GM12878 (cell line): ENCODE data around the gene TMC7. TPM values are rescaled to one million over a fixed set of nuclear protein-coding genes. Genes with fewer than 3 reads are reported as not detected.

Experiments used
- ATAC-seq: fragments of 200-7000 bp; cut with Tn5 transposase; 3 replicates; pipeline ENCODE4 v1.9.1; 2020; ENCODE audit warnings: mild to moderate bottlenecking, moderate library complexity
- BruUV-seq: library from RNA; stranded (reverse); fragments of 400-500 nt; replicated peaks from 2 replicates; lab custom pipeline; 2021; lab: Mats Ljungman, UMichigan
- CTCF ChIA-PET: fragments of 300-600 bp; sonication (Branson Sonifier 250); formaldehyde crosslinking; extraction: SDS; loops from one replicate; lab custom pipeline; 2021; ENCODE audit warnings: inconsistent platforms; lab: Yijun Ruan, JAX
- POLR2A ChIA-PET: fragments of 350-600 bp; formaldehyde crosslinking; extraction: SDS; loops from one replicate; lab custom pipeline; 2021; ENCODE audit warnings: inconsistent platforms; lab: Charles Lee
- RAD21 ChIA-PET: fragments of 300-600 bp; sonication (Branson Sonifier 250); formaldehyde crosslinking; loops from one replicate; lab custom pipeline; 2023; ENCODE audit warnings: antibody characterized with exemption; ENCODE audit not compliant: unreplicated experiment; lab: Charles Lee
- SMC1A ChIA-PET: fragments of 300-600 bp; sonication (Branson Sonifier 250); formaldehyde crosslinking; loops from one replicate; lab custom pipeline; 2023; ENCODE audit not compliant: unreplicated experiment, uncharacterized antibody; lab: Charles Lee
- DNase-seq: peaks from one replicate; pipeline ENCODE4 v3.0.0-alpha.2; 2011; ENCODE audit warnings: low read depth, low spot score
- FAIRE-seq: peaks from 3 replicates; lab custom pipeline; 2011; peaks lifted over from hg19 to GRCh38; lab: Jason Lieb, UNC
- H2AFZ ChIP-seq: 2 replicates; pipeline ENCODE4 v1.6.0; 2011; ENCODE audit warnings: low read depth, low read length, control low read depth; ENCODE audit not compliant: control insufficient read depth
- H3K27ac ChIP-seq: 2 replicates; pipeline ENCODE4 v1.5.1; 2011; ENCODE audit warnings: control low read depth; ENCODE audit not compliant: control insufficient read depth, insufficient read depth
- H3K27me3 ChIP-seq, 2 experiments: replicated peaks in 1 of 2; 2 replicates each; pipeline versions ENCODE4 v1.6.0 to v1.6.1; 2011; ENCODE audit warnings: low read length in 1 of 2; ENCODE audit not compliant: control insufficient read depth in 2 of 2, insufficient read depth in 2 of 2
- H3K36me3 ChIP-seq, 2 experiments: 2 replicates each; pipeline ENCODE4 v1.5.1; 2011; ENCODE audit warnings: low read length in 1 of 2; ENCODE audit not compliant: control insufficient read depth in 2 of 2, insufficient read depth in 2 of 2
- H3K4me1 ChIP-seq: 2 replicates; pipeline ENCODE4 v1.6.1; 2011; ENCODE audit warnings: mild to moderate bottlenecking, low read length, moderate library complexity, mixed read lengths; ENCODE audit not compliant: control insufficient read depth, insufficient read depth
- H3K4me2 ChIP-seq: 2 replicates; pipeline ENCODE4 v1.6.0; 2011; ENCODE audit warnings: control low read depth; ENCODE audit not compliant: control insufficient read depth, insufficient read depth
- H3K4me3 ChIP-seq: fragments of 200-600 bp; sonication (generic); 2 replicates; pipeline ENCODE4 v1.5.1; 2016
- H3K79me2 ChIP-seq: 2 replicates; pipeline ENCODE4 v1.6.0; 2011; ENCODE audit warnings: low read length; ENCODE audit not compliant: control insufficient read depth, insufficient read depth
- H3K9ac ChIP-seq: 2 replicates; pipeline ENCODE4 v1.8.0; 2011; ENCODE audit warnings: low read length, control low read depth, mixed read lengths; ENCODE audit not compliant: control insufficient read depth, insufficient read depth
- H3K9me3 ChIP-seq: replicated peaks from 3 replicates; pipeline ENCODE4 v1.5.1; 2011; ENCODE audit warnings: mild to moderate bottlenecking, low read length; ENCODE audit not compliant: control insufficient read depth, insufficient read depth
- H4K20me1 ChIP-seq: 2 replicates; pipeline ENCODE4 v1.6.0; 2011; ENCODE audit not compliant: control insufficient read depth, insufficient read depth
- ASH2L ChIP-seq: fragments of 300-600, 200-600 bp; sonication (generic); IDR thresholded peaks from 2 replicates; pipeline ENCODE4 v1.6.1; 2017; ENCODE audit warnings: low read depth, mild to moderate bottlenecking, borderline replicate concordance
- BMI1 ChIP-seq: fragments of 450-650 bp; IDR thresholded peaks from 2 replicates; pipeline ENCODE4 v1.6.1; 2016; ENCODE audit warnings: mild to moderate bottlenecking, moderate library complexity, borderline replicate concordance
- CEBPB ChIP-seq, 2 experiments: fragments of 150-350 bp in 1 of 2; IDR thresholded peaks; 2 replicates each; pipeline ENCODE4 v1.6.1; 2012 to 2014; ENCODE audit warnings: low read depth in 2 of 2, low read length in 2 of 2, borderline replicate concordance in 1 of 2, inconsistent platforms in 1 of 2
- DPF2 ChIP-seq: fragments of 450-650 bp; IDR thresholded peaks from 2 replicates; pipeline ENCODE4 v1.6.1; 2017; ENCODE audit warnings: mild to moderate bottlenecking
- HDAC2 ChIP-seq: fragments of 200-600 bp; sonication (generic); IDR thresholded peaks from 2 replicates; pipeline ENCODE4 v1.6.1; 2017
- IKZF1 ChIP-seq: fragments of 450-650 bp; conservative IDR thresholded peaks from 2 replicates; pipeline ENCODE4 v1.6.1; 2017; ENCODE audit warnings: antibody characterized with exemption, mild to moderate bottlenecking
- MTA2 ChIP-seq: fragments of 450-650 bp; IDR thresholded peaks from 2 replicates; pipeline ENCODE4 v1.6.1; 2016; ENCODE audit warnings: low read depth, mild to moderate bottlenecking, moderate library complexity
- NFXL1 ChIP-seq: fragments of 450-650 bp; IDR thresholded peaks from 2 replicates; pipeline ENCODE4 v1.6.1; 2017; ENCODE audit warnings: antibody characterized with exemption, mild to moderate bottlenecking, borderline replicate concordance
- NR2C1 ChIP-seq: fragments of 450-650 bp; IDR thresholded peaks from 2 replicates; pipeline ENCODE4 v1.6.1; 2017; ENCODE audit warnings: antibody characterized with exemption, mild to moderate bottlenecking, moderate library complexity
- RAD21 ChIP-seq: IDR thresholded peaks from 2 replicates; pipeline ENCODE4 v1.6.1; 2011; ENCODE audit warnings: mild to moderate bottlenecking, low read depth, low read length, moderate library complexity; ENCODE audit not compliant: insufficient read depth
- RB1 ChIP-seq: fragments of 450-650 bp; formaldehyde crosslinking; IDR thresholded peaks from 2 replicates; pipeline ENCODE4 v1.6.1; 2017; ENCODE audit warnings: mild to moderate bottlenecking, borderline replicate concordance
- RBBP5 ChIP-seq: fragments of 200-600 bp; sonication (generic); conservative IDR thresholded peaks from 2 replicates; pipeline ENCODE4 v1.6.1; 2016
- SIN3A ChIP-seq: IDR thresholded peaks from 2 replicates; pipeline ENCODE4 v1.6.1; 2012; ENCODE audit warnings: low read depth, low read length, improper control_type of control experiment
- TBL1XR1 ChIP-seq: IDR thresholded peaks from 2 replicates; pipeline ENCODE4 v1.6.1; 2012; ENCODE audit warnings: low read depth, low read length, improper control_type of control experiment
- WRNIP1 ChIP-seq: IDR thresholded peaks from 2 replicates; pipeline ENCODE4 v1.6.1; 2011; ENCODE audit warnings: low read depth, low read length, improper control_type of control experiment, borderline replicate concordance
- ZSCAN29 ChIP-seq: fragments of 450-650 bp; IDR thresholded peaks from 2 replicates; pipeline ENCODE4 v1.6.1; 2017; ENCODE audit warnings: mild to moderate bottlenecking, moderate library complexity
- WGBS: methylation state at CpG from one replicate; pipeline ENCODE4 v1.1.6; 2016; ENCODE audit warnings: low lambda C conversion rate; ENCODE audit not compliant: insufficient replicate concordance, insufficient coverage; ENCODE audit errors: missing lambda C conversion rate; 5-methylcytosine and 5-hydroxymethylcytosine counted together
- in situ Hi-C: fragments of 300-500 bp; cut with MboI; formaldehyde crosslinking; loops from 9 replicates; pipeline ENCODE4 v1.14.3; 2018; ENCODE audit warnings: mixed read lengths
- intact Hi-C: fragments of 100-400 bp; cut with micrococcal nuclease; formaldehyde crosslinking; loops from one replicate; pipeline ENCODE4 v1.14.2; 2022; ENCODE audit not compliant: unreplicated experiment
- polyA plus RNA-seq, 11 experiments: library from polyadenylated mRNA; depleted of rRNA in 4 of 11; unstranded in 6 of 11; stranded (reverse) in 5 of 11; fragments of >200 nt; fragmentation: Nextera tagmentation in 4 of 11; fragmentation: Illumina TruSeq in 1 of 11; extraction: Ambion mirVana in 4 of 11; extraction: Trizol in 1 of 11; gene quantifications; 1 replicate in 1 of 11; 2 replicates in 10 of 11; pipeline versions ENCODE4 v1.2.1 to v1.2.3, GENCODE V29; 2011 to 2016; ENCODE audit warnings: inconsistent platforms in 2 of 11, missing spikeins in 2 of 11, low read depth in 1 of 11
- total RNA-seq, 4 experiments: library from RNA; depleted of rRNA in 3 of 4; stranded (reverse); fragments of >200 nt in 3 of 4; fragmentation: Illumina TruSeq in 1 of 4; extraction: Trizol in 1 of 4; gene quantifications; 2 replicates each; pipeline versions ENCODE4 v1.2.1 to v1.2.3, GENCODE V29; 2013 to 2021
- TF ChIP-seq, protein P1 (sequence below): IDR thresholded peaks from 2 replicates; pipeline ENCODE4 v1.6.1; 2012; ENCODE audit warnings: low read depth, low read length, improper control_type of control experiment
- TF ChIP-seq, protein P2 (sequence below): IDR thresholded peaks from 2 replicates; pipeline ENCODE4 v1.6.1; 2011; ENCODE audit warnings: low read depth, mild to moderate bottlenecking, low read length, moderate library complexity, borderline replicate concordance; ENCODE audit errors: extremely low read depth
- TF ChIP-seq, protein P3 (sequence below): IDR thresholded peaks from 2 replicates; pipeline ENCODE4 v1.6.1; 2012; ENCODE audit warnings: low read depth, low read length, improper control_type of control experiment
- TF ChIP-seq, protein P4 (sequence below), 3 experiments: IDR thresholded peaks in 2 of 3; conservative IDR thresholded peaks in 1 of 3; 2 replicates each; pipeline ENCODE4 v1.5.1; 2011; ENCODE audit warnings: low read depth in 3 of 3, low read length in 3 of 3, mild to moderate bottlenecking in 3 of 3, control low read depth in 2 of 3, moderate library complexity in 2 of 3, inconsistent platforms in 1 of 3, mixed read lengths in 1 of 3; ENCODE audit not compliant: control insufficient read depth in 2 of 3, insufficient read depth in 1 of 3; ENCODE audit errors: extremely low read depth in 1 of 3

The TMC7 gene
- total and polyA plus RNA-seq, 10 of the 15 experiments (the other 5 are each of a cell fraction or from before 2014, with no cell fraction given), result 0.15 TPM; not detected in 9

DNA sequence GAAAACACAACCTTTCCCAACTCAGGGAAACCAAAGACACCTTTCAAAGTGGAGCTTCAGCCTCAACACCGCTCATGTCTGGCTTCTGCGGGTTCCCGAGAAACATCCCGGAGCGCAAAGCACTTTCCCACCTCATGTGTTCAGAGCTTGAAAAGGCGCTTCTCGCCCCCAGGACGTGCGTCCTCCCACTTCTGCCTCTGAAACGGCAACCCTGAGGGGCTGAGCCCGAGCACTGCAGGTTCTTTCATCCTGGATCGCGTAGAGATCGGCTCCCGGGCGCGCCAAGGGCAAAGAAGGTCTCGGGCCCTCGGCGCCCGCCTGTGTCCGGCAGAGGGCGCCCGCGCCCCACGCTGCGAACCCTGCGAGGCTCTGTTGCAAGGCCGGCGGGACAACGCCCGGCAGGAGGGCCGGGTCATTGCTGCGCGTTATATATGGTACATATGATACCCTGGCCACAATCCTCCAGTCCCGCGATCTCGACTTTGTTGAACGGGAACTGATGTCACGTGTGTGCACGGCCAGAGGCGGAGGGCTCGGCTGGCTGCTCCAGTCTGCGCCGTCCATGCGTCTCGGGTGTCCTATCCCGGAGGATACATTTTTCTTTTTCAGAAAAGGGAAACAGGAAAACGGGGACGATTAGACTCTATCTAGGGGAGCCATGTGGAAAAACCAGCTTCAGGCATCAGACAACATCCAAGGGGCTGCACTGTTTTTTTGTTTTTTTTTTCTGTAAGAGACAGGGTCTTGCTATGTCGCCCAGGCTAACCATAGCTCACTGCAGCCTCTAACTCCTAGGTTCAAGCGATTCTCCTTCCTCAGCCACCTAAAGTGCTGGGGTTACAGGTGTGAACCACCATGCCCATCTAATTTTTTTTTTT lies 102.8 kb downstream of the TMC7 start:
- H3K4me2 ChIP-seq, result peak overlapping the region; percentile 89
- BruUV-seq, result no TSS peak
- no peaks in the 10 kb centered on the region; the same call in 2 of the 3 replicates for H3K9me3 ChIP-seq
- in situ Hi-C loops (loop anchor here (5.0 kb wide), 1 partner anchor 291 kb away; no protein-coding TSS in a partner anchor), intact Hi-C loops (loop anchor here (1.0 to 5.0 kb wide), 5 partner anchors 41 to 416 kb away; no protein-coding TSS in a partner anchor)
- no peak overlapping the region for H3K27ac ChIP-seq
- ChIA-PET CTCF (interaction anchor here (0.6 to 5.6 kb wide), 40 partner anchors 7 to 462 kb away, joined by 3 to 80 read pairs (median 4); partner anchors contain the start of genes CLEC19A and COQ7), SMC1A (interaction anchor here (0.6 to 4.2 kb wide), 25 partner anchors 9 to 419 kb away, joined by 3 to 59 read pairs (median 4); no protein-coding TSS in a partner anchor), RAD21 (interaction anchor here (0.8 to 4.1 kb wide), 11 partner anchors 9 to 416 kb away, joined by 3 to 35 read pairs (median 4); no protein-coding TSS in a partner anchor), POLR2A (interaction anchor here (0.6 to 1.1 kb wide), 3 partner anchors 8 to 416 kb away, joined by 3 to 5 read pairs (median 3); no protein-coding TSS in a partner anchor)
- DNase-seq, result peak; percentile 20
- no peaks in the 10 kb centered on the region for H3K36me3 ChIP-seq
- no peaks in the 10 kb centered on the region for H3K27me3 ChIP-seq
- H4K20me1 ChIP-seq, result no peaks in the 10 kb centered on the region
- FAIRE-seq, result no peak
- H3K79me2 ChIP-seq, result no peaks in the 10 kb centered on the region
- peaks cover 3% of the 10 kb centered on the region; the same call in 1 of the 2 replicates for H3K4me1 ChIP-seq
- peak overlapping the region; percentile 46; the same call in 1 of the 2 replicates for H3K9ac ChIP-seq
- ATAC-seq, result peak; percentile 100
- peak overlapping the region; percentile 83 for H2AFZ ChIP-seq
- H3K4me3 ChIP-seq, result peak overlapping the region; percentile 64; the same call in 1 of the 2 replicates
- 6% methylated on average over 52 of the region's 52 CpGs for WGBS
- TF ChIP-seq ASH2L (no peak), TBL1XR1 (no peak), WRNIP1 (no peak), RB1 (peak; percentile 81; the same call in 1 of the 2 replicates), ZSCAN29 (no peak), NFXL1 (no peak), IKZF1 (peak; percentile 53), NR2C1 (no peak), RBBP5 (no peak), CEBPB (IDR thresholded peaks at IDR 0.05; ENCODE audit: borderline replicate concordance in 1 of 2, low read depth in 2 of 2, low read length in 2 of 2) (no peak), MTA2 (no peak), RAD21 (peak; percentile 97), HDAC2 (no peak), DPF2 (no peak), BMI1 (no peak), SIN3A (no peak)
- TF ChIP-seq, protein P1, sequence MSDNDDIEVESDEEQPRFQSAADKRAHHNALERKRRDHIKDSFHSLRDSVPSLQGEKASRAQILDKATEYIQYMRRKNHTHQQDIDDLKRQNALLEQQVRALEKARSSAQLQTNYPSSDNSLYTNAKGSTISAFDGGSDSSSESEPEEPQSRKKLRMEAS, result no peak
- TF ChIP-seq, protein P2, sequence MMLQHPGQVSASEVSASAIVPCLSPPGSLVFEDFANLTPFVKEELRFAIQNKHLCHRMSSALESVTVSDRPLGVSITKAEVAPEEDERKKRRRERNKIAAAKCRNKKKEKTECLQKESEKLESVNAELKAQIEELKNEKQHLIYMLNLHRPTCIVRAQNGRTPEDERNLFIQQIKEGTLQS, result no peak
- TF ChIP-seq, protein P3, sequence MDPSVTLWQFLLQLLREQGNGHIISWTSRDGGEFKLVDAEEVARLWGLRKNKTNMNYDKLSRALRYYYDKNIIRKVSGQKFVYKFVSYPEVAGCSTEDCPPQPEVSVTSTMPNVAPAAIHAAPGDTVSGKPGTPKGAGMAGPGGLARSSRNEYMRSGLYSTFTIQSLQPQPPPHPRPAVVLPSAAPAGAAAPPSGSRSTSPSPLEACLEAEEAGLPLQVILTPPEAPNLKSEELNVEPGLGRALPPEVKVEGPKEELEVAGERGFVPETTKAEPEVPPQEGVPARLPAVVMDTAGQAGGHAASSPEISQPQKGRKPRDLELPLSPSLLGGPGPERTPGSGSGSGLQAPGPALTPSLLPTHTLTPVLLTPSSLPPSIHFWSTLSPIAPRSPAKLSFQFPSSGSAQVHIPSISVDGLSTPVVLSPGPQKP, result no peak
- TF ChIP-seq, protein P4, sequence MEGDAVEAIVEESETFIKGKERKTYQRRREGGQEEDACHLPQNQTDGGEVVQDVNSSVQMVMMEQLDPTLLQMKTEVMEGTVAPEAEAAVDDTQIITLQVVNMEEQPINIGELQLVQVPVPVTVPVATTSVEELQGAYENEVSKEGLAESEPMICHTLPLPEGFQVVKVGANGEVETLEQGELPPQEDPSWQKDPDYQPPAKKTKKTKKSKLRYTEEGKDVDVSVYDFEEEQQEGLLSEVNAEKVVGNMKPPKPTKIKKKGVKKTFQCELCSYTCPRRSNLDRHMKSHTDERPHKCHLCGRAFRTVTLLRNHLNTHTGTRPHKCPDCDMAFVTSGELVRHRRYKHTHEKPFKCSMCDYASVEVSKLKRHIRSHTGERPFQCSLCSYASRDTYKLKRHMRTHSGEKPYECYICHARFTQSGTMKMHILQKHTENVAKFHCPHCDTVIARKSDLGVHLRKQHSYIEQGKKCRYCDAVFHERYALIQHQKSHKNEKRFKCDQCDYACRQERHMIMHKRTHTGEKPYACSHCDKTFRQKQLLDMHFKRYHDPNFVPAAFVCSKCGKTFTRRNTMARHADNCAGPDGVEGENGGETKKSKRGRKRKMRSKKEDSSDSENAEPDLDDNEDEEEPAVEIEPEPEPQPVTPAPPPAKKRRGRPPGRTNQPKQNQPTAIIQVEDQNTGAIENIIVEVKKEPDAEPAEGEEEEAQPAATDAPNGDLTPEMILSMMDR (IDR thresholded peaks at IDR 0.05 in 2 of 3, conservative IDR thresholded peaks at IDR 0.05 in 1 of 3; ENCODE audit: control insufficient read depth in 2 of 3, extremely low read depth in 1 of 3, insufficient read depth in 1 of 3, low read depth in 3 of 3, low read length in 3 of 3), result peak; percentile 95 to 96 (median 95)
